K562 (cell line): ENCODE measurements around the gene COQ3. TPM values are rescaled to one million over a fixed set of nuclear protein-coding genes. Genes with fewer than 3 reads are reported as not detected.

Source experiments
- CBFA2T2 ChIP-seq: fragments of 450-650 bp; conservative IDR thresholded peaks from 2 replicates; pipeline ENCODE4 v1.6.1; 2017; ENCODE audit warnings: mild to moderate bottlenecking
- CREB1 ChIP-seq, 2 experiments: sonication (generic) in 1 of 2; formaldehyde crosslinking in 1 of 2; IDR thresholded peaks; 2 replicates each; pipeline versions ENCODE4 v1.6.1 to v1.8.0; 2012 to 2022; ENCODE audit warnings: inconsistent platforms in 1 of 2, mild to moderate bottlenecking in 1 of 2, missing genetic modification reagents in 1 of 2, moderate library complexity in 1 of 2
- KLF13 ChIP-seq: fragments of 450-650 bp; IDR thresholded peaks from 2 replicates; pipeline ENCODE4 v1.6.1; 2016; ENCODE audit warnings: missing genetic modification characterization, low read depth, mild to moderate bottlenecking, missing compliant biosample characterization, moderate library complexity, borderline replicate concordance
- NR3C1 ChIP-seq: sonication (generic); formaldehyde crosslinking; IDR thresholded peaks from 2 replicates; pipeline ENCODE4 v1.8.1; 2022; ENCODE audit warnings: missing genetic modification reagents
- SMARCC2 ChIP-seq: fragments of 450-650 bp; IDR thresholded peaks from 2 replicates; pipeline ENCODE4 v1.6.1; 2017; ENCODE audit warnings: antibody characterized with exemption, moderate library complexity, mild to moderate bottlenecking, low read depth
- SRSF9 ChIP-seq: fragments of 200-400 bp; formaldehyde crosslinking; IDR thresholded peaks from 2 replicates; pipeline ENCODE4 v1.6.1; 2017; ENCODE audit warnings: low read depth, low read length, borderline replicate concordance
- ZNF57 ChIP-seq: fragments of 450-650 bp; formaldehyde crosslinking; IDR thresholded peaks from 2 replicates; pipeline ENCODE4 v1.4.0; 2020; ENCODE audit warnings: mild to moderate bottlenecking, moderate library complexity
- polyA plus RNA-seq, 8 experiments: library from polyadenylated mRNA; depleted of rRNA in 4 of 8; stranded (reverse) in 5 of 8; unstranded in 3 of 8; fragments of >200 nt; fragmentation: Nextera tagmentation in 2 of 8; fragmentation: Illumina TruSeq in 1 of 8; extraction: Ambion mirVana in 2 of 8; extraction: Trizol in 1 of 8; gene quantifications; 2 replicates each; pipeline versions ENCODE4 v1.2.1 to v1.2.3, GENCODE V29; 2011 to 2014; ENCODE audit warnings: inconsistent platforms in 1 of 8, missing spikeins in 1 of 8
- total RNA-seq, 7 experiments: library from RNA; depleted of rRNA in 6 of 7; stranded (reverse); fragments of >200 nt in 6 of 7; fragmentation: Illumina TruSeq in 2 of 7; extraction: Trizol in 2 of 7; gene quantifications; 2 replicates each; pipeline versions ENCODE4 v1.2.1 to v1.2.3, GENCODE V29; 2011 to 2021; ENCODE audit warnings: low replicate concordance in 1 of 7
- TF ChIP-seq, protein P1 (sequence below): fragments of 450-650 bp; IDR thresholded peaks from 2 replicates; pipeline ENCODE4 v1.6.1; 2016; ENCODE audit warnings: mild to moderate bottlenecking, moderate library complexity
- TF ChIP-seq, protein P2 (sequence below): fragments of 450-650 bp; IDR thresholded peaks from 2 replicates; pipeline ENCODE4 v1.7.0; 2016; ENCODE audit warnings: borderline replicate concordance
- TF ChIP-seq, protein P3 (sequence below): fragments of 250-450 bp; sonication (Bioruptor Pico); IDR thresholded peaks from 2 replicates; pipeline ENCODE4 v1.4.0; 2020; ENCODE audit warnings: mild to moderate bottlenecking, moderate library complexity
- TF ChIP-seq, protein P4 (sequence below): fragments of 250-450 bp; sonication (Bioruptor Pico); IDR thresholded peaks from 2 replicates; pipeline ENCODE4 v1.4.0; 2020; ENCODE audit warnings: borderline replicate concordance

The COQ3 gene
- total and polyA plus RNA-seq, 9 of the 15 experiments (the other 6 are each of a cell fraction or from before 2014, with no cell fraction given): 16.9 to 137 (median 33.9) TPM

DNA sequence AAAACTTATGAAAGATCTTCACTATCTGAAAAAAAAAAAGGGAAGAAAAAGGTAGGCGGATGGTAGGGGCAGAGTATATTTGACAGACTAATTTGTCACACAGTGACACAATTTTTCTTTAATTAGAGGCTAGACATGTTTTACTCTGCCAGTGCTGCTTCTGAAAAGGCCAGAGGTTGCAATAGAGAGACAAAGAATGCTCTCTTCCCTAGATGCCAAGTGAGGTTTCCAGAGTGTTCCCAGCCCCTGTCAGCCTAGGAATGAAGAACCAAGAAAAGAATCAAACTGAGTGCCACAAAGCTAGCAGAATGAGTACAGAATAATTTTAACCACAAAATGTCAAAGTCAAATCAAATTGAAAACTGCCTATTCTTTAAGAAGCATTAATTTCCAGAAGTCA, 18.1 kb upstream of the COQ3 start (continued):
- TF ChIP-seq, protein P1, sequence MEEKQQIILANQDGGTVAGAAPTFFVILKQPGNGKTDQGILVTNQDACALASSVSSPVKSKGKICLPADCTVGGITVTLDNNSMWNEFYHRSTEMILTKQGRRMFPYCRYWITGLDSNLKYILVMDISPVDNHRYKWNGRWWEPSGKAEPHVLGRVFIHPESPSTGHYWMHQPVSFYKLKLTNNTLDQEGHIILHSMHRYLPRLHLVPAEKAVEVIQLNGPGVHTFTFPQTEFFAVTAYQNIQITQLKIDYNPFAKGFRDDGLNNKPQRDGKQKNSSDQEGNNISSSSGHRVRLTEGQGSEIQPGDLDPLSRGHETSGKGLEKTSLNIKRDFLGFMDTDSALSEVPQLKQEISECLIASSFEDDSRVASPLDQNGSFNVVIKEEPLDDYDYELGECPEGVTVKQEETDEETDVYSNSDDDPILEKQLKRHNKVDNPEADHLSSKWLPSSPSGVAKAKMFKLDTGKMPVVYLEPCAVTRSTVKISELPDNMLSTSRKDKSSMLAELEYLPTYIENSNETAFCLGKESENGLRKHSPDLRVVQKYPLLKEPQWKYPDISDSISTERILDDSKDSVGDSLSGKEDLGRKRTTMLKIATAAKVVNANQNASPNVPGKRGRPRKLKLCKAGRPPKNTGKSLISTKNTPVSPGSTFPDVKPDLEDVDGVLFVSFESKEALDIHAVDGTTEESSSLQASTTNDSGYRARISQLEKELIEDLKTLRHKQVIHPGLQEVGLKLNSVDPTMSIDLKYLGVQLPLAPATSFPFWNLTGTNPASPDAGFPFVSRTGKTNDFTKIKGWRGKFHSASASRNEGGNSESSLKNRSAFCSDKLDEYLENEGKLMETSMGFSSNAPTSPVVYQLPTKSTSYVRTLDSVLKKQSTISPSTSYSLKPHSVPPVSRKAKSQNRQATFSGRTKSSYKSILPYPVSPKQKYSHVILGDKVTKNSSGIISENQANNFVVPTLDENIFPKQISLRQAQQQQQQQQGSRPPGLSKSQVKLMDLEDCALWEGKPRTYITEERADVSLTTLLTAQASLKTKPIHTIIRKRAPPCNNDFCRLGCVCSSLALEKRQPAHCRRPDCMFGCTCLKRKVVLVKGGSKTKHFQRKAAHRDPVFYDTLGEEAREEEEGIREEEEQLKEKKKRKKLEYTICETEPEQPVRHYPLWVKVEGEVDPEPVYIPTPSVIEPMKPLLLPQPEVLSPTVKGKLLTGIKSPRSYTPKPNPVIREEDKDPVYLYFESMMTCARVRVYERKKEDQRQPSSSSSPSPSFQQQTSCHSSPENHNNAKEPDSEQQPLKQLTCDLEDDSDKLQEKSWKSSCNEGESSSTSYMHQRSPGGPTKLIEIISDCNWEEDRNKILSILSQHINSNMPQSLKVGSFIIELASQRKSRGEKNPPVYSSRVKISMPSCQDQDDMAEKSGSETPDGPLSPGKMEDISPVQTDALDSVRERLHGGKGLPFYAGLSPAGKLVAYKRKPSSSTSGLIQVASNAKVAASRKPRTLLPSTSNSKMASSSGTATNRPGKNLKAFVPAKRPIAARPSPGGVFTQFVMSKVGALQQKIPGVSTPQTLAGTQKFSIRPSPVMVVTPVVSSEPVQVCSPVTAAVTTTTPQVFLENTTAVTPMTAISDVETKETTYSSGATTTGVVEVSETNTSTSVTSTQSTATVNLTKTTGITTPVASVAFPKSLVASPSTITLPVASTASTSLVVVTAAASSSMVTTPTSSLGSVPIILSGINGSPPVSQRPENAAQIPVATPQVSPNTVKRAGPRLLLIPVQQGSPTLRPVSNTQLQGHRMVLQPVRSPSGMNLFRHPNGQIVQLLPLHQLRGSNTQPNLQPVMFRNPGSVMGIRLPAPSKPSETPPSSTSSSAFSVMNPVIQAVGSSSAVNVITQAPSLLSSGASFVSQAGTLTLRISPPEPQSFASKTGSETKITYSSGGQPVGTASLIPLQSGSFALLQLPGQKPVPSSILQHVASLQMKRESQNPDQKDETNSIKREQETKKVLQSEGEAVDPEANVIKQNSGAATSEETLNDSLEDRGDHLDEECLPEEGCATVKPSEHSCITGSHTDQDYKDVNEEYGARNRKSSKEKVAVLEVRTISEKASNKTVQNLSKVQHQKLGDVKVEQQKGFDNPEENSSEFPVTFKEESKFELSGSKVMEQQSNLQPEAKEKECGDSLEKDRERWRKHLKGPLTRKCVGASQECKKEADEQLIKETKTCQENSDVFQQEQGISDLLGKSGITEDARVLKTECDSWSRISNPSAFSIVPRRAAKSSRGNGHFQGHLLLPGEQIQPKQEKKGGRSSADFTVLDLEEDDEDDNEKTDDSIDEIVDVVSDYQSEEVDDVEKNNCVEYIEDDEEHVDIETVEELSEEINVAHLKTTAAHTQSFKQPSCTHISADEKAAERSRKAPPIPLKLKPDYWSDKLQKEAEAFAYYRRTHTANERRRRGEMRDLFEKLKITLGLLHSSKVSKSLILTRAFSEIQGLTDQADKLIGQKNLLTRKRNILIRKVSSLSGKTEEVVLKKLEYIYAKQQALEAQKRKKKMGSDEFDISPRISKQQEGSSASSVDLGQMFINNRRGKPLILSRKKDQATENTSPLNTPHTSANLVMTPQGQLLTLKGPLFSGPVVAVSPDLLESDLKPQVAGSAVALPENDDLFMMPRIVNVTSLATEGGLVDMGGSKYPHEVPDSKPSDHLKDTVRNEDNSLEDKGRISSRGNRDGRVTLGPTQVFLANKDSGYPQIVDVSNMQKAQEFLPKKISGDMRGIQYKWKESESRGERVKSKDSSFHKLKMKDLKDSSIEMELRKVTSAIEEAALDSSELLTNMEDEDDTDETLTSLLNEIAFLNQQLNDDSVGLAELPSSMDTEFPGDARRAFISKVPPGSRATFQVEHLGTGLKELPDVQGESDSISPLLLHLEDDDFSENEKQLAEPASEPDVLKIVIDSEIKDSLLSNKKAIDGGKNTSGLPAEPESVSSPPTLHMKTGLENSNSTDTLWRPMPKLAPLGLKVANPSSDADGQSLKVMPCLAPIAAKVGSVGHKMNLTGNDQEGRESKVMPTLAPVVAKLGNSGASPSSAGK: no peak
- no peak for TF ChIP-seq CBFA2T2
- TF ChIP-seq KLF13: no peak
- TF ChIP-seq, protein P2, sequence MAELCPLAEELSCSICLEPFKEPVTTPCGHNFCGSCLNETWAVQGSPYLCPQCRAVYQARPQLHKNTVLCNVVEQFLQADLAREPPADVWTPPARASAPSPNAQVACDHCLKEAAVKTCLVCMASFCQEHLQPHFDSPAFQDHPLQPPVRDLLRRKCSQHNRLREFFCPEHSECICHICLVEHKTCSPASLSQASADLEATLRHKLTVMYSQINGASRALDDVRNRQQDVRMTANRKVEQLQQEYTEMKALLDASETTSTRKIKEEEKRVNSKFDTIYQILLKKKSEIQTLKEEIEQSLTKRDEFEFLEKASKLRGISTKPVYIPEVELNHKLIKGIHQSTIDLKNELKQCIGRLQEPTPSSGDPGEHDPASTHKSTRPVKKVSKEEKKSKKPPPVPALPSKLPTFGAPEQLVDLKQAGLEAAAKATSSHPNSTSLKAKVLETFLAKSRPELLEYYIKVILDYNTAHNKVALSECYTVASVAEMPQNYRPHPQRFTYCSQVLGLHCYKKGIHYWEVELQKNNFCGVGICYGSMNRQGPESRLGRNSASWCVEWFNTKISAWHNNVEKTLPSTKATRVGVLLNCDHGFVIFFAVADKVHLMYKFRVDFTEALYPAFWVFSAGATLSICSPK: no peak
- TF ChIP-seq SRSF9: no peak
- no peak for TF ChIP-seq NR3C1 (CRISPR knock-in tag)
- TF ChIP-seq, protein P3, sequence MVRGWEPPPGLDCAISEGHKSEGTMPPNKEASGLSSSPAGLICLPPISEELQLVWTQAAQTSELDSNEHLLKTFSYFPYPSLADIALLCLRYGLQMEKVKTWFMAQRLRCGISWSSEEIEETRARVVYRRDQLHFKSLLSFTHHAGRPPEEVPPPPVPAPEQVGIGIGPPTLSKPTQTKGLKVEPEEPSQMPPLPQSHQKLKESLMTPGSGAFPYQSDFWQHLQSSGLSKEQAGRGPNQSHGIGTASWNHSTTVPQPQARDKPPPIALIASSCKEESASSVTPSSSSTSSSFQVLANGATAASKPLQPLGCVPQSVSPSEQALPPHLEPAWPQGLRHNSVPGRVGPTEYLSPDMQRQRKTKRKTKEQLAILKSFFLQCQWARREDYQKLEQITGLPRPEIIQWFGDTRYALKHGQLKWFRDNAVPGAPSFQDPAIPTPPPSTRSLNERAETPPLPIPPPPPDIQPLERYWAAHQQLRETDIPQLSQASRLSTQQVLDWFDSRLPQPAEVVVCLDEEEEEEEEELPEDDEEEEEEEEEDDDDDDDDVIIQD (CRISPR knock-in tag): no peak
- TF ChIP-seq, protein P4, sequence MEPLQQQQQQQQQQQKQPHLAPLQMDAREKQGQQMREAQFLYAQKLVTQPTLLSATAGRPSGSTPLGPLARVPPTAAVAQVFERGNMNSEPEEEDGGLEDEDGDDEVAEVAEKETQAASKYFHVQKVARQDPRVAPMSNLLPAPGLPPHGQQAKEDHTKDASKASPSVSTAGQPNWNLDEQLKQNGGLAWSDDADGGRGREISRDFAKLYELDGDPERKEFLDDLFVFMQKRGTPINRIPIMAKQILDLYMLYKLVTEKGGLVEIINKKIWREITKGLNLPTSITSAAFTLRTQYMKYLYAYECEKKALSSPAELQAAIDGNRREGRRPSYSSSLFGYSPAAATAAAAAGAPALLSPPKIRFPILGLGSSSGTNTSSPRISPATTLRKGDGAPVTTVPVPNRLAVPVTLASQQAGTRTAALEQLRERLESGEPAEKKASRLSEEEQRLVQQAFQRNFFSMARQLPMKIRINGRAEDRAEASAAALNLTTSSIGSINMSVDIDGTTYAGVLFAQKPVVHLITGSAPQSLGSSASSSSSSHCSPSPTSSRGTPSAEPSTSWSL (CRISPR knock-in tag): no peak
- no peak for TF ChIP-seq SMARCC2
- TF ChIP-seq CREB1 (IDR thresholded peaks at IDR 0.05): no peak
- no peak for TF ChIP-seq CREB1 (CRISPR knock-in tag; IDR thresholded peaks at IDR 0.05)
- TF ChIP-seq ZNF57 (CRISPR knock-in tag): no peak
